ENCODE results near the gene PIGU. TPM values are rescaled to one million over a fixed set of nuclear protein-coding genes. Genes with fewer than 3 reads are reported as not detected.

Gene PIGU
- total RNA-seq, 1 experiment from 2014 or later: 32.8 TPM

- Histone ChIP-seq H3K14ac (ENCODE audit: insufficient read depth, low read length) (no peak overlapping the region), H3K4ac (ENCODE audit: low read depth, low read length) (no peak overlapping the region), H4K5ac (ENCODE audit: insufficient read length, low read depth, low read length) (no peak overlapping the region), H2BK120ac (ENCODE audit: low read depth, low read length, poor library complexity, severe bottlenecking) (no peak overlapping the region), H4K91ac (ENCODE audit: insufficient read length, low read depth, low read length) (no peak overlapping the region), H3K4me2 (ENCODE audit: insufficient read depth, insufficient read length, low read length) (no peak overlapping the region), H2BK12ac (ENCODE audit: insufficient read length, low read depth, low read length) (no peak overlapping the region), H2AK5ac (ENCODE audit: insufficient read length, low read length) (no peak overlapping the region), H3K9me3 (ENCODE audit: control insufficient read depth, low read depth, low read length) (no peaks in the 10 kb centered on the region), H2AFZ (ENCODE audit: low read length) (no peak overlapping the region), H3K79me1 (ENCODE audit: insufficient read depth, low read depth, low read length, poor library complexity, severe bottlenecking) (no peaks in the 10 kb centered on the region), H2BK20ac (ENCODE audit: low read depth, low read length, poor library complexity, severe bottlenecking) (no peak overlapping the region), H3K79me2 (ENCODE audit: insufficient read depth, low read length) (no peaks in the 10 kb centered on the region), H3K27me3 (ENCODE audit: insufficient read depth, low read length) (no peaks in the 10 kb centered on the region), H3K23ac (ENCODE audit: insufficient read length, low read depth, low read length) (no peak overlapping the region), H4K20me1 (ENCODE audit: control insufficient read depth, insufficient read depth, insufficient read length) (no peaks in the 10 kb centered on the region), H2BK15ac (ENCODE audit: low read depth, low read length) (no peak overlapping the region), H2BK5ac (ENCODE audit: insufficient read length, low read length) (no peak overlapping the region), H4K8ac (replicated peaks; ENCODE audit: insufficient read length, low read depth, low read length) (no peak overlapping the region), H3K4me1 (ENCODE audit: insufficient read depth, low read length) (no peaks in the 10 kb centered on the region), H3K23me2 (ENCODE audit: insufficient read length, low read depth, low read length, poor library complexity, severe bottlenecking) (no peaks in the 10 kb centered on the region), H3K18ac (ENCODE audit: insufficient read length, low read depth, low read length) (no peak overlapping the region), H3K9ac (ENCODE audit: extremely low read depth, insufficient read length, low read length) (no peak overlapping the region), H3K56ac (ENCODE audit: insufficient read length, low read depth, low read length) (no peak overlapping the region), H3K27ac (ENCODE audit: insufficient read length, low read depth, low read length) (no peak overlapping the region), H3T11ph (ENCODE audit: low read length) (no peak overlapping the region)
- no peak overlapping the region for H3K4me3 Mint-ChIP-seq
- H3K36me3 Mint-ChIP-seq (ENCODE audit: insufficient read depth in 1 of 3, low read depth in 3 of 3): peaks cover 14 to 56% (median 51%) of the 10 kb centered on the region in 3 experiments
- WGBS (ENCODE audit: extremely low coverage, insufficient read length, low lambda C conversion rate): no CpG with 5 or more reads among the region's 2 CpGs
- no peak overlapping the region for H3K27ac Mint-ChIP-seq
- TF ChIP-seq, protein P1, sequence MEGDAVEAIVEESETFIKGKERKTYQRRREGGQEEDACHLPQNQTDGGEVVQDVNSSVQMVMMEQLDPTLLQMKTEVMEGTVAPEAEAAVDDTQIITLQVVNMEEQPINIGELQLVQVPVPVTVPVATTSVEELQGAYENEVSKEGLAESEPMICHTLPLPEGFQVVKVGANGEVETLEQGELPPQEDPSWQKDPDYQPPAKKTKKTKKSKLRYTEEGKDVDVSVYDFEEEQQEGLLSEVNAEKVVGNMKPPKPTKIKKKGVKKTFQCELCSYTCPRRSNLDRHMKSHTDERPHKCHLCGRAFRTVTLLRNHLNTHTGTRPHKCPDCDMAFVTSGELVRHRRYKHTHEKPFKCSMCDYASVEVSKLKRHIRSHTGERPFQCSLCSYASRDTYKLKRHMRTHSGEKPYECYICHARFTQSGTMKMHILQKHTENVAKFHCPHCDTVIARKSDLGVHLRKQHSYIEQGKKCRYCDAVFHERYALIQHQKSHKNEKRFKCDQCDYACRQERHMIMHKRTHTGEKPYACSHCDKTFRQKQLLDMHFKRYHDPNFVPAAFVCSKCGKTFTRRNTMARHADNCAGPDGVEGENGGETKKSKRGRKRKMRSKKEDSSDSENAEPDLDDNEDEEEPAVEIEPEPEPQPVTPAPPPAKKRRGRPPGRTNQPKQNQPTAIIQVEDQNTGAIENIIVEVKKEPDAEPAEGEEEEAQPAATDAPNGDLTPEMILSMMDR (conservative IDR thresholded peaks at IDR 0.05): no peak
- H3K4me1 Mint-ChIP-seq: no peaks in the 10 kb centered on the region
- no peak for DNase-seq
- H3K27me3 Mint-ChIP-seq (ENCODE audit: low read depth): no peaks in the 10 kb centered on the region
- peaks cover 8% of the 10 kb centered on the region in 2 experiments; a peak in 3 of 5 replicates for H3K9me3 Mint-ChIP-seq
These were observed 58.2 kb downstream of the PIGU start for GRCh38 chr20:34618676-34619075.
